Esophagus squamous epithelium (tissue), 5 donors: ENCODE measurements around the gene MIA2. TPM values are rescaled to one million over a fixed set of nuclear protein-coding genes. Genes with fewer than 3 reads are reported as not detected.

ENCODE experiments used
- DNase-seq: peaks from one replicate; lab custom pipeline; 2025; lab: John Stamatoyannopoulos, UW
- H3K27ac ChIP-seq, 4 donors: fragments of 200-600 bp; sonication (generic); one replicate each; pipeline ENCODE4 v1.5.1; 2016 to 2019; ENCODE audit warnings: mild to moderate bottlenecking in 1 of 4
- H3K27me3 ChIP-seq, 4 donors: fragments of 200-600 bp; sonication (generic); 1 replicate in 3 of 4; 2 replicates in 1 of 4; pipeline versions ENCODE4 v1.5.1 to v1.6.0; 2017 to 2021; ENCODE audit warnings: antibody characterized with exemption in 1 of 4
- H3K36me3 ChIP-seq, 3 donors: fragments of 200-600 bp; sonication (generic); one replicate each; pipeline ENCODE4 v1.5.1; 2016 to 2019
- H3K4me1 ChIP-seq, 3 donors: fragments of 200-600 bp; sonication (generic); one replicate each; pipeline ENCODE4 v1.5.1; 2017 to 2019
- H3K4me3 ChIP-seq, 4 donors: fragments of 200-600 bp; sonication (generic); 1 replicate in 3 of 4; 2 replicates in 1 of 4; pipeline ENCODE4 v1.5.1; 2016 to 2019; ENCODE audit warnings: mild to moderate bottlenecking in 2 of 4, moderate library complexity in 1 of 4
- H3K9me3 ChIP-seq, 3 donors: fragments of 200-600 bp; sonication (generic); one replicate each; pipeline ENCODE4 v1.5.1; 2016 to 2019
- POLR2A ChIP-seq, 4 donors: fragments of 450-650 bp; IDR thresholded peaks; one replicate each; pipeline ENCODE4 v1.6.1; 2017; ENCODE audit warnings: antibody characterized with exemption in 4 of 4, mild to moderate bottlenecking in 4 of 4, moderate library complexity in 3 of 4
- WGBS, 2 donors: methylation state at CpG; one replicate each; pipeline ENCODE4 v1.1.5; 2018; 5-methylcytosine and 5-hydroxymethylcytosine counted together
- intact Hi-C: fragments of 100-400 bp; cut with DNase I; formaldehyde crosslinking; loops from one replicate; pipeline ENCODE4 v1.15.0; 2022
- total RNA-seq, 4 donors: library from RNA; depleted of rRNA; stranded (reverse); fragments of >200 nt; gene quantifications; one replicate each; pipeline ENCODE4 v1.1.0, GENCODE V29; 2016
- TF ChIP-seq, protein P1 (sequence below), 6 experiments: fragments of 450-650 bp in 4 of 6; fragments of 200-600 bp in 2 of 6; sonication (generic) in 2 of 6; IDR thresholded peaks; one replicate each; pipeline ENCODE4 v1.5.1; 2016 to 2019; ENCODE audit warnings: antibody characterized with exemption in 6 of 6, mild to moderate bottlenecking in 4 of 6, moderate library complexity in 4 of 6
- donor health status: DM: yes; HTN: yes; CAD: no.

The MIA2 gene
- total RNA-seq, 4 donors from 2014 or later: 33.3 to 50.7 (median 38.7) TPM

DNA sequence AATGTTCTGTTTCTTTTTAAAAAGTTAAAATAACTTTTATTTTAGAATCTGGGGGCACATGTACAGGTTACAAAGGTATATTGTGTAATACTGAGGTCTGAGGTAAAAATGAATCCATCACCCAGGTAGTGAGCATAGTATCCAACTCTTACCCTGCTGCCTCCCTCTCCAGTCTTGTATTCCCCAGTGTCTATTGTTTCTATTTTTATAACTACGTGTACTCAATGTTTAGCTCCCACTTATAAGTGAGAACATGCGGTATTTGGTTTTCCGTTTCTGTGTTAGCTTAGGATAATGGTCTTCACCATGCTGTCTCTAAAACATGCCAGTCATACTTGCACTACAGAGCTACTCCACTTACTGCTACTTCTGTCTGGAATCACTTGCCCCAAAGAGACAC is 190.1 kb downstream of the MIA2 start:
- Histone ChIP-seq H3K4me3 (no peak overlapping the region), H3K4me1 (peaks cover 0 to 40% (median 4%) of the 10 kb centered on the region in 3 donors), H3K27ac (no peak overlapping the region), H3K27me3 (no peaks in the 10 kb centered on the region), H3K36me3 (no peaks in the 10 kb centered on the region), H3K9me3 (no peaks in the 10 kb centered on the region)
- 77 to 85% methylated on average over 3 of the region's 3 CpGs for WGBS, 2 donors
- TF ChIP-seq, protein P1, sequence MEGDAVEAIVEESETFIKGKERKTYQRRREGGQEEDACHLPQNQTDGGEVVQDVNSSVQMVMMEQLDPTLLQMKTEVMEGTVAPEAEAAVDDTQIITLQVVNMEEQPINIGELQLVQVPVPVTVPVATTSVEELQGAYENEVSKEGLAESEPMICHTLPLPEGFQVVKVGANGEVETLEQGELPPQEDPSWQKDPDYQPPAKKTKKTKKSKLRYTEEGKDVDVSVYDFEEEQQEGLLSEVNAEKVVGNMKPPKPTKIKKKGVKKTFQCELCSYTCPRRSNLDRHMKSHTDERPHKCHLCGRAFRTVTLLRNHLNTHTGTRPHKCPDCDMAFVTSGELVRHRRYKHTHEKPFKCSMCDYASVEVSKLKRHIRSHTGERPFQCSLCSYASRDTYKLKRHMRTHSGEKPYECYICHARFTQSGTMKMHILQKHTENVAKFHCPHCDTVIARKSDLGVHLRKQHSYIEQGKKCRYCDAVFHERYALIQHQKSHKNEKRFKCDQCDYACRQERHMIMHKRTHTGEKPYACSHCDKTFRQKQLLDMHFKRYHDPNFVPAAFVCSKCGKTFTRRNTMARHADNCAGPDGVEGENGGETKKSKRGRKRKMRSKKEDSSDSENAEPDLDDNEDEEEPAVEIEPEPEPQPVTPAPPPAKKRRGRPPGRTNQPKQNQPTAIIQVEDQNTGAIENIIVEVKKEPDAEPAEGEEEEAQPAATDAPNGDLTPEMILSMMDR (IDR thresholded peaks at IDR 0.05): no peak
- TF ChIP-seq POLR2A (IDR thresholded peaks at IDR 0.05): no peak
- intact Hi-C loops: no loop called here
- no peak for DNase-seq

DNA sequence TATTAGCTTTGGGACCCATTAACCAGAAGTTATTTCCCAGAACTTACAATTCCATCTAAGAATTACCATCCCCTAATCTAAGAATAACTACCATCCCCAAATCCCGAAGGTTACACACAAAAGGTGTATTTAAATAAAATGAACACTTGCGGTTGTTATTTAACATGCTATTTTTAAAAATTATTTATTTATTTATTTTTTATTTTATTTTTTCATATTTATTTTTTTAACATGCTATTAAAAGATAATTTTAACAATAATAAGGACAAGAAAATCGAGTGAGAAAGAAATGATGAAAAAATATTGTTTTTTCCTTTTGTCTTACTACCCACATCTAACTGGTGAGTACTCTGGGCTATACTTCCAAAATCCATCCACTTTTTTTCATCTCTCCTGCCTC is 192.2 kb downstream of the MIA2 start:
- 84 to 87% methylated on average over 3 of the region's 3 CpGs for WGBS, 2 donors
- no peaks in the 10 kb centered on the region for H3K27me3 ChIP-seq
- H3K9me3 ChIP-seq: no peaks in the 10 kb centered on the region
- DNase-seq: no peak
- no peak for TF ChIP-seq POLR2A (IDR thresholded peaks at IDR 0.05)
- TF ChIP-seq, protein P1 (IDR thresholded peaks at IDR 0.05): no peak
- no peak overlapping the region for H3K4me3 ChIP-seq
- intact Hi-C loops: no loop called here
- H3K27ac ChIP-seq: no peak overlapping the region
- no peaks in the 10 kb centered on the region for H3K36me3 ChIP-seq
- peaks cover 7 to 61% (median 19%) of the 10 kb centered on the region in 3 donors for H3K4me1 ChIP-seq

DNA sequence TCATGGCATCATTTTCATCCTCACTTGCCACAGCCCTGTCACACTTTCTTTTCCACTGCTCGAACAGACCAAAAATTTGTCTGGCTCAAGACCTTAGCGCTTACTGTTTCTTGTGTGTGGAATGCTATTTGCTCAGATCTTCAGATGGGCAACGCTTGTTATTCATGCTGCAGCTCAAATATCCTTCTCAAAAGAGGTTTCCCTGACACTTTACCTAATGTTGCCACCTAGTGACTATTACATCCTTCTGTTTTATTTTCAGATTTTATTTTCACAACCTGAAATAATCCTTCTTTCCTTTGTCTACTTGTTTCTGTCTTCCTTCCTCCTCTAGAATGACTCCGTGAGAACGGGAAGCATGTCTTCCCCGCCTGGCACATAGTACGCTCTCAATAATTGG is 192.9 kb downstream of the MIA2 start:
- Histone ChIP-seq H3K36me3 (no peaks in the 10 kb centered on the region), H3K27me3 (no peaks in the 10 kb centered on the region), H3K9me3 (no peaks in the 10 kb centered on the region), H3K4me3 (no peak overlapping the region), H3K4me1 (peaks cover 7 to 66% (median 19%) of the 10 kb centered on the region in 3 donors), H3K27ac (no peak overlapping the region)
- DNase-seq: no peak
- intact Hi-C loops: no loop called here
- TF ChIP-seq POLR2A (IDR thresholded peaks at IDR 0.05): no peak
- TF ChIP-seq, protein P1 (IDR thresholded peaks at IDR 0.05): peak in 2 of 6 experiments; percentile 11 to 39
- 25 to 46% methylated on average over 7 of the region's 7 CpGs for WGBS, 2 donors

DNA sequence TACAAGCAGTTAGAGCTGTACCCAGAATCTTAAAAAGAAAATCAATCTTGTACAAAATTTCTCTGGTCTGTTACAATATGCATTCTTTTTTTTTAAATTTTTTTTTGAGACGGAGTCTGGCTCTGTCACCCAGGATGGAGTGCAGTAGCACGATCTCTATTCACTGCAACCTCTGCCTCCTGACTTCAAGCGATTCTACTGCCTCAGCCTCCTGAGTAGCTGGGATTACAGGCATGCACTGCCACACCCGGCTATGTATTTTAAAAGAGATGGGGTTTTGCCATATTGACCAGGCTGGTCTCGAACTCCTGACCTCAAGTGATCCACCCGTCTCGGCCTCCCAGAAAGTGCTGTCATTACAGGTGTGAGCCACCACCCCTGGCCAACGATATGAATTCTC is 194.4 kb downstream of the MIA2 start:
- no peak overlapping the region for H3K27ac ChIP-seq
- H3K9me3 ChIP-seq: no peaks in the 10 kb centered on the region
- TF ChIP-seq POLR2A (IDR thresholded peaks at IDR 0.05): no peak
- TF ChIP-seq, protein P1 (IDR thresholded peaks at IDR 0.05): no peak
- H3K4me1 ChIP-seq: peaks cover 7 to 61% (median 19%) of the 10 kb centered on the region in 3 donors
- no peaks in the 10 kb centered on the region for H3K36me3 ChIP-seq
- DNase-seq: no peak
- H3K27me3 ChIP-seq: no peaks in the 10 kb centered on the region
- no peak overlapping the region for H3K4me3 ChIP-seq
- 90 to 93% methylated on average over 8 of the region's 8 CpGs for WGBS, 2 donors
- intact Hi-C loops: no loop called here

DNA sequence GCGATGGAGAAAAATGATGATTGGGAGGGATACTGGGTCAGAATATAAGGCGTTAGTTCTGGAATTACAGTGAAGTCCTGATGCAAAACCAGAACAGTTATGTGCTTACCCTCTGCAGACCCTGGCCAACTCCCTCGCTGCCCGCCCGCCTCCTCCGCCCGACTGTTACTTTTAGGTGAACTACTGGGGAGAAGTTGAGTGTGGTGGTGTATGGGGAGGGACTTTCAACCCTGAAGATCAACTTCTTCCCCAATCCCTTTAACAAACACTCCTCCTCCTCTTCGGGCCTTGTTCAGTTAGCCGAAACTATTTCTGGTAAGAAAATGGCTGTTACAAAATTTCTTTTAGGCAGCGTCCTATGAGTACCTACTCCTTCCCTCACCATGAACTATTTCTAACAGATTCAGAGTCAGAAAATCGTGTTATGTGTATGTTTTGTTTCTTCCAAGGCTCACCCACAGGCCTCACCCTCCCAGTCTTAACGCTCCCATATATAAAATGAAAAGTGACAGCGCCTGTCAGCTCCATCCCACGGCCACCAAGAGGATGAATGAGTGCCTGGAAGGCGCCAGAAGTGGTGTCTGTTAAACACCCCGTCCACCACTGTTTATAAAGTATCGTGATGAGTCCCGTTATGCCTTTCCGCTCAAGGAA is 197.2 kb downstream of the MIA2 start:
- 5% methylated on average over 12 to 18 of the region's 19 CpGs for WGBS, 2 donors
- TF ChIP-seq POLR2A (IDR thresholded peaks at IDR 0.05): no peak
- TF ChIP-seq, protein P1 (IDR thresholded peaks at IDR 0.05): no peak
- Histone ChIP-seq H3K9me3 (no peaks in the 10 kb centered on the region), H3K27me3 (no peaks in the 10 kb centered on the region), H3K27ac (peak overlapping the region; percentile 97 to 99 (median 98)), H3K4me3 (peak overlapping the region; percentile 72 to 99 (median 81)), H3K4me1 (peaks cover 7 to 61% (median 19%) of the 10 kb centered on the region in 3 donors), H3K36me3 (no peaks in the 10 kb centered on the region)
- intact Hi-C loops: loop anchor here (5.0 to 10.0 kb wide), 3 partner anchors 164 to 326 kb away; partner anchors contain the start of genes PNN, SEC23A and TRAPPC6B
- DNase-seq: no peak
